Keratinocyte (primary cell): ENCODE results near the gene SLC29A1. TPM values are rescaled to one million over a fixed set of nuclear protein-coding genes. Genes with fewer than 3 reads are reported as not detected.
A peak's percentile ranks its signal among the peaks of the same experiment; 100 is the strongest.

Experiments used
- DNase-seq: peaks from one replicate; pipeline ENCODE4 v3.0.0-alpha.2; 2011; ENCODE audit warnings: low read depth, missing footprints, low spot score
- FAIRE-seq: peaks from 2 replicates; lab custom pipeline; 2011; peaks lifted over from hg19 to GRCh38; lab: Jason Lieb, UNC
- H2AFZ ChIP-seq: 2 replicates; pipeline ENCODE4 v1.6.0; 2012; ENCODE audit warnings: low read length, control low read depth, inconsistent platforms; ENCODE audit not compliant: control insufficient read depth
- H3K27ac ChIP-seq: 2 replicates; pipeline ENCODE4 v1.5.1; 2011; ENCODE audit warnings: low read length; ENCODE audit not compliant: control insufficient read depth, insufficient read depth
- H3K27me3 ChIP-seq: 3 replicates; pipeline ENCODE4 v1.6.0; 2011; ENCODE audit warnings: low read length; ENCODE audit not compliant: control insufficient read depth, insufficient read depth; ENCODE audit errors: extremely low read depth
- H3K36me3 ChIP-seq, 2 experiments: 2 replicates in 1 of 2; 3 replicates in 1 of 2; pipeline ENCODE4 v1.5.1; 2011; ENCODE audit warnings: low read length in 2 of 2, mild to moderate bottlenecking in 1 of 2; ENCODE audit not compliant: control insufficient read depth in 2 of 2, insufficient read depth in 2 of 2; ENCODE audit errors: extremely low read depth in 1 of 2
- H3K4me1 ChIP-seq: 3 replicates; pipeline ENCODE4 v1.5.1; 2011; ENCODE audit warnings: low read length; ENCODE audit not compliant: control insufficient read depth, insufficient read depth; ENCODE audit errors: extremely low read depth
- H3K4me2 ChIP-seq: 3 replicates; pipeline ENCODE4 v1.6.0; 2011; ENCODE audit warnings: low read depth, low read length; ENCODE audit not compliant: control insufficient read depth, insufficient read depth; ENCODE audit errors: extremely low read depth
- H3K4me3 ChIP-seq, 3 experiments: fragments of 200-600 bp in 1 of 3; sonication (generic) in 1 of 3; 2 replicates in 2 of 3; 3 replicates in 1 of 3; pipeline ENCODE4 v1.5.1; 2011 to 2016; ENCODE audit warnings: low read length in 3 of 3, mild to moderate bottlenecking in 3 of 3, control low read depth in 2 of 3, inconsistent platforms in 1 of 3, low read depth in 1 of 3, mixed read lengths in 1 of 3, mixed run types in 1 of 3, moderate library complexity in 1 of 3; ENCODE audit not compliant: control insufficient read depth in 2 of 3, insufficient read depth in 2 of 3; ENCODE audit errors: extremely low read depth in 1 of 3
- H3K79me2 ChIP-seq: 2 replicates; pipeline ENCODE4 v1.6.0; 2012; ENCODE audit warnings: low read length; ENCODE audit not compliant: control insufficient read depth, insufficient read depth
- H3K9ac ChIP-seq: 3 replicates; pipeline ENCODE4 v1.6.0; 2011; ENCODE audit warnings: low read length; ENCODE audit not compliant: control insufficient read depth, insufficient read depth; ENCODE audit errors: extremely low read depth
- H3K9me1 ChIP-seq: 3 replicates; pipeline ENCODE4 v1.6.0; 2011; ENCODE audit warnings: low read length; ENCODE audit not compliant: control insufficient read depth, insufficient read depth; ENCODE audit errors: extremely low read depth
- H3K9me3 ChIP-seq: 2 replicates; pipeline ENCODE4 v1.5.1; 2012; ENCODE audit warnings: low read depth, low read length; ENCODE audit not compliant: control insufficient read depth
- H4K20me1 ChIP-seq: 3 replicates; pipeline ENCODE4 v1.6.0; 2011; ENCODE audit warnings: low read length; ENCODE audit not compliant: control insufficient read depth, insufficient read depth; ENCODE audit errors: extremely low read depth
- CTCF ChIP-seq, 3 experiments: IDR thresholded peaks in 1 of 3; conservative IDR thresholded peaks in 1 of 3; optimal IDR thresholded peaks in 1 of 3; 2 replicates in 2 of 3; 3 replicates in 1 of 3; pipeline versions ENCODE3 to v1.5.1; 2011; ENCODE audit warnings: low read length in 3 of 3, mild to moderate bottlenecking in 3 of 3, moderate library complexity in 2 of 3, control low read depth in 1 of 3, inconsistent platforms in 1 of 3; ENCODE audit not compliant: insufficient read depth in 2 of 3; ENCODE audit errors: extremely low read depth in 1 of 3
- EZH2 ChIP-seq: IDR thresholded peaks from one replicate; pipeline ENCODE4 v1.6.1; 2012; ENCODE audit warnings: inconsistent platforms, mild to moderate bottlenecking, low read length, moderate library complexity
- dilution Hi-C: fragments of 300-500 bp; cut with MboI; formaldehyde crosslinking; loops from one replicate; pipeline ENCODE4 v1.7.0; 2020; ENCODE audit warnings: low sequenced_read_pairs; ENCODE audit not compliant: extremely low pct_ligation_motif_present
- polyA plus RNA-seq, 5 experiments: library from polyadenylated mRNA; depleted of rRNA in 3 of 5; stranded (reverse) in 3 of 5; stranded (forward) in 1 of 5; unstranded in 1 of 5; fragments of >200 nt; gene quantifications; 1 replicate in 1 of 5; 2 replicates in 3 of 5; 3 replicates in 1 of 5; pipeline versions ENCODE4 v1.2.1 to v1.2.3, GENCODE V29; 2011 to 2012; ENCODE audit warnings: missing spikeins in 2 of 5, low read depth in 1 of 5, low replicate concordance in 1 of 5

SLC29A1 gene
- polyA plus RNA-seq, 1 donor (not counting 4 experiments of a cell fraction or from before 2014, with no cell fraction given): 51.0 TPM

GRCh38 chr6:44234101-44235025 lies 11.0 kb downstream of the SLC29A1 start:
- no peak overlapping the region for H3K4me3 ChIP-seq
- H3K27me3 ChIP-seq: no peaks in the 10 kb centered on the region
- H4K20me1 ChIP-seq: no peaks in the 10 kb centered on the region
- H3K9me3 ChIP-seq: no peaks in the 10 kb centered on the region
- peaks cover 5 to 20% of the 10 kb centered on the region in 2 experiments for H3K36me3 ChIP-seq
- dilution Hi-C loops: no loop called here
- H3K9me1 ChIP-seq: peaks cover 3% of the 10 kb centered on the region
- peaks cover 38% of the 10 kb centered on the region for H3K4me1 ChIP-seq
- H3K9ac ChIP-seq: peak overlapping the region; percentile 28
- H2AFZ ChIP-seq: peak overlapping the region; percentile 75
- peak overlapping the region; percentile 25 for H3K4me2 ChIP-seq
- no peak for DNase-seq
- no peaks in the 10 kb centered on the region for H3K79me2 ChIP-seq
- TF ChIP-seq EZH2: no peak
- TF ChIP-seq CTCF (optimal IDR thresholded peaks at IDR 0.05 in 1 of 3, IDR thresholded peaks at IDR 0.05 in 1 of 3, conservative IDR thresholded peaks at IDR 0.05 in 1 of 3; ENCODE audit: extremely low read depth in 1 of 3, insufficient read depth in 2 of 3, low read length in 3 of 3): peak in 2 of 3 experiments; percentile 72 to 78
- peak; percentile 79 for FAIRE-seq
- peak overlapping the region; percentile 61 for H3K27ac ChIP-seq

DNA sequence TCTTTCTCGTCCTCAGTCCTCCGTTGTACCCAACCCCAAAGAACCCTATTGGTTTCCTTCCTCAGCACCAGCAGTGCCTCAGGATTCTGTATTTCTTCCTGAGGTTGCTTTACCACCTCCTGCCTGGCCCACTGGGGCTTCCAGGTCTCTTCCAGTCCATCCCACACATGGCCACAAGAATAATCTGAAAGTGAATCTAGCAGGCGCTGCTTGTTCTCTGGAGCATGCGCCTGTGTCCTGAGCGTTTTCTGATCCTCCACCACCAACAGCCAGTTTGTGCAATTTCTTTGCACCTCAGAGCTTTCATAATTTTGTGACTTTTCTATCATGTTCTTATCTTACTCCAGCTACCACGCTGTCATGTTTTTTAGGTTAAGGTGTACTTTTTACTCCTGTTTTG lies 11.9 kb downstream of the SLC29A1 start:
- H3K79me2 ChIP-seq: no peaks in the 10 kb centered on the region
- peaks cover 40% of the 10 kb centered on the region for H3K4me1 ChIP-seq
- H2AFZ ChIP-seq: no peak overlapping the region
- H3K36me3 ChIP-seq: peaks cover 4 to 14% of the 10 kb centered on the region in 2 experiments
- no peaks in the 10 kb centered on the region for H4K20me1 ChIP-seq
- DNase-seq (no peak), FAIRE-seq (no peak)
- H3K4me3 ChIP-seq: no peak overlapping the region
- dilution Hi-C loops: no loop called here
- H3K9me3 ChIP-seq: no peaks in the 10 kb centered on the region
- H3K9me1 ChIP-seq: peaks cover 3% of the 10 kb centered on the region
- no peak overlapping the region for H3K9ac ChIP-seq
- no peak overlapping the region for H3K27ac ChIP-seq
- no peak overlapping the region for H3K4me2 ChIP-seq
- no peaks in the 10 kb centered on the region for H3K27me3 ChIP-seq
- no peak for TF ChIP-seq EZH2
- no peak for TF ChIP-seq CTCF (optimal IDR thresholded peaks at IDR 0.05 in 1 of 3, IDR thresholded peaks at IDR 0.05 in 1 of 3, conservative IDR thresholded peaks at IDR 0.05 in 1 of 3; ENCODE audit: extremely low read depth in 1 of 3, insufficient read depth in 2 of 3, low read length in 3 of 3)
